Transverse colon (tissue), 4 donors: ENCODE results near the gene DNLZ. TPM values are rescaled to one million over a fixed set of nuclear protein-coding genes. Genes with fewer than 3 reads are reported as not detected.

Experiments
- DNase-seq: peaks from one replicate; pipeline ENCODE4 v3.0.0-alpha.2; 2019
- H3K27ac ChIP-seq, 4 donors: fragments of 200-600 bp; sonication (generic); 2 replicates each; pipeline ENCODE4 v1.5.1; 2016 to 2018; ENCODE audit warnings: inconsistent platforms in 4 of 4
- H3K27me3 ChIP-seq: fragments of 200-600 bp; sonication (generic); 2 replicates; pipeline ENCODE4 v1.5.1; 2017; ENCODE audit warnings: inconsistent platforms
- H3K36me3 ChIP-seq, 4 donors: fragments of 200-600 bp; sonication (generic); 2 replicates each; pipeline ENCODE4 v1.5.1; 2017 to 2019; ENCODE audit warnings: inconsistent platforms in 4 of 4
- H3K4me1 ChIP-seq, 4 donors: fragments of 200-600 bp; sonication (generic); 2 replicates each; pipeline ENCODE4 v1.5.1; 2017 to 2020; ENCODE audit warnings: inconsistent platforms in 4 of 4
- H3K4me3 ChIP-seq, 4 donors: fragments of 200-600 bp; sonication (generic); 1 replicate in 1 of 4; 2 replicates in 3 of 4; pipeline versions ENCODE4 v1.5.1 to v1.6.1; 2017 to 2019; ENCODE audit warnings: inconsistent platforms in 4 of 4
- H3K9me3 ChIP-seq, 2 donors: fragments of 200-600 bp; sonication (generic); 2 replicates each; pipeline ENCODE4 v1.5.1; 2017 to 2019; ENCODE audit warnings: inconsistent platforms in 2 of 2
- EP300 ChIP-seq: sonication (generic); formaldehyde crosslinking; IDR thresholded peaks from one replicate; pipeline ENCODE4 v1.6.1; 2017; ENCODE audit warnings: antibody characterized with exemption, low read depth
- POLR2A ChIP-seq: fragments of 450-650 bp; IDR thresholded peaks from one replicate; pipeline ENCODE4 v1.6.1; 2016; ENCODE audit warnings: antibody characterized with exemption, mild to moderate bottlenecking, moderate library complexity
- POLR2AphosphoS5 ChIP-seq, 3 donors: sonication (generic); formaldehyde crosslinking; IDR thresholded peaks; one replicate each; pipeline ENCODE4 v1.6.1; 2016; ENCODE audit warnings: antibody characterized with exemption in 3 of 3
- WGBS, 2 donors: methylation state at CpG; one replicate each; pipeline ENCODE4 v1.1.5; 2018; ENCODE audit warnings: low coverage in 1 of 2; 5-methylcytosine and 5-hydroxymethylcytosine counted together
- in situ Hi-C, 4 donors: fragments of 200-750 bp; cut with MboI; loops; one replicate each; pipeline versions ENCODE4 v1.15.0 to v1.15.1; 2017; ENCODE audit warnings: low sequenced_read_pairs in 3 of 4, low pct_ligation_motif_present in 1 of 4, low pct_unique_long_range_greater_than_20kb in 1 of 4
- intact Hi-C: fragments of 100-400 bp; cut with DNase I; formaldehyde crosslinking; loops from one replicate; pipeline ENCODE4 v1.15.1; 2023; ENCODE audit warnings: low total_unique reads
- total RNA-seq, 4 donors: library from RNA; depleted of rRNA; stranded (reverse); fragments of >200 nt; gene quantifications; one replicate each; pipeline ENCODE4 v1.1.0, GENCODE V29; 2016
- TF ChIP-seq, protein P1 (sequence below), 5 experiments: fragments of 200-600 bp in 3 of 5; fragments of 450-650 bp in 2 of 5; sonication (generic) in 3 of 5; IDR thresholded peaks; 1 replicate in 2 of 5; 2 replicates in 3 of 5; pipeline ENCODE4 v1.5.1; 2016 to 2017; ENCODE audit warnings: antibody characterized with exemption in 5 of 5, inconsistent platforms in 3 of 5, mild to moderate bottlenecking in 2 of 5, moderate library complexity in 1 of 5

The DNLZ gene
- total RNA-seq, 4 donors from 2014 or later: 6.7 to 17.3 (median 10.4) TPM

GRCh38 chr9:136395345-136396218 lies 32.0 kb upstream of the DNLZ start:
- in situ Hi-C loops: no loop called here

DNA sequence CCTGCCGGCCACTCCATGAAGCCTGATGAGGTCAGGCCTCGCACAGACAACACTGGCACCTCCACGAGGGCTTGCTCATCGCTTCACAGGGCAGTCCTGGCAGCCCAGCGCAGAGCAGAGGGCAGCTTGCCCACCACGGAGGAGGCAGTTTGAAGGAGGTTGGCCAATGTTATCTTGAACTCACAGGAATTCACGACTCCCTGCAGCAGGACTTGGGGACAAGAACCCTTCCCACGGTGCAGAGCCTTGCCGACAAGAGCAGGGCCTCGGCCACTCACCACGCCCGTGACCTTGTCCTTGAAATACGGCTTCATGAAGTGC lies 31.4 kb upstream of the DNLZ start:
- no peak for TF ChIP-seq POLR2AphosphoS5 (IDR thresholded peaks at IDR 0.05)
- TF ChIP-seq EP300: no peak
- TF ChIP-seq, protein P1, sequence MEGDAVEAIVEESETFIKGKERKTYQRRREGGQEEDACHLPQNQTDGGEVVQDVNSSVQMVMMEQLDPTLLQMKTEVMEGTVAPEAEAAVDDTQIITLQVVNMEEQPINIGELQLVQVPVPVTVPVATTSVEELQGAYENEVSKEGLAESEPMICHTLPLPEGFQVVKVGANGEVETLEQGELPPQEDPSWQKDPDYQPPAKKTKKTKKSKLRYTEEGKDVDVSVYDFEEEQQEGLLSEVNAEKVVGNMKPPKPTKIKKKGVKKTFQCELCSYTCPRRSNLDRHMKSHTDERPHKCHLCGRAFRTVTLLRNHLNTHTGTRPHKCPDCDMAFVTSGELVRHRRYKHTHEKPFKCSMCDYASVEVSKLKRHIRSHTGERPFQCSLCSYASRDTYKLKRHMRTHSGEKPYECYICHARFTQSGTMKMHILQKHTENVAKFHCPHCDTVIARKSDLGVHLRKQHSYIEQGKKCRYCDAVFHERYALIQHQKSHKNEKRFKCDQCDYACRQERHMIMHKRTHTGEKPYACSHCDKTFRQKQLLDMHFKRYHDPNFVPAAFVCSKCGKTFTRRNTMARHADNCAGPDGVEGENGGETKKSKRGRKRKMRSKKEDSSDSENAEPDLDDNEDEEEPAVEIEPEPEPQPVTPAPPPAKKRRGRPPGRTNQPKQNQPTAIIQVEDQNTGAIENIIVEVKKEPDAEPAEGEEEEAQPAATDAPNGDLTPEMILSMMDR (IDR thresholded peaks at IDR 0.05): no peak
- TF ChIP-seq POLR2A: no peak
- H3K36me3 ChIP-seq: peaks cover 0 to 21% (median 10%) of the 10 kb centered on the region in 4 donors
- no peaks in the 10 kb centered on the region for H3K9me3 ChIP-seq
- in situ Hi-C loops (no loop called here), intact Hi-C loops (no loop called here)
- WGBS, 2 donors: 92% methylated on average over 13 of the region's 13 CpGs; no CpG with 5 or more reads in 1 of the 2 donors
- no peak overlapping the region for H3K27ac ChIP-seq
- H3K4me1 ChIP-seq: peaks cover 6 to 31% (median 25%) of the 10 kb centered on the region in 4 donors
- H3K27me3 ChIP-seq: no peaks in the 10 kb centered on the region
- no peak overlapping the region for H3K4me3 ChIP-seq
- DNase-seq: no peak

More at GRCh38 chr9:136395345-136396218, 32.0 kb upstream of the DNLZ start:
- H3K27me3 ChIP-seq: no peaks in the 10 kb centered on the region
- no peak for DNase-seq
- no peak for TF ChIP-seq EP300
- TF ChIP-seq, protein P1 (IDR thresholded peaks at IDR 0.05): no peak
- no peak for TF ChIP-seq POLR2A
- TF ChIP-seq POLR2AphosphoS5 (IDR thresholded peaks at IDR 0.05): no peak
- no peak overlapping the region for H3K4me3 ChIP-seq
- H3K4me1 ChIP-seq: peaks cover 9 to 37% (median 29%) of the 10 kb centered on the region in 4 donors
- no peaks in the 10 kb centered on the region for H3K9me3 ChIP-seq
- intact Hi-C loops: no loop called here
- peaks cover 0 to 21% (median 10%) of the 10 kb centered on the region in 4 donors for H3K36me3 ChIP-seq
- WGBS, 2 donors: 60 to 82% methylated on average over 1 to 24 of the region's 26 CpGs
- peak overlapping the region in 2 of 4 donors; percentile 6 to 38 for H3K27ac ChIP-seq

DNA sequence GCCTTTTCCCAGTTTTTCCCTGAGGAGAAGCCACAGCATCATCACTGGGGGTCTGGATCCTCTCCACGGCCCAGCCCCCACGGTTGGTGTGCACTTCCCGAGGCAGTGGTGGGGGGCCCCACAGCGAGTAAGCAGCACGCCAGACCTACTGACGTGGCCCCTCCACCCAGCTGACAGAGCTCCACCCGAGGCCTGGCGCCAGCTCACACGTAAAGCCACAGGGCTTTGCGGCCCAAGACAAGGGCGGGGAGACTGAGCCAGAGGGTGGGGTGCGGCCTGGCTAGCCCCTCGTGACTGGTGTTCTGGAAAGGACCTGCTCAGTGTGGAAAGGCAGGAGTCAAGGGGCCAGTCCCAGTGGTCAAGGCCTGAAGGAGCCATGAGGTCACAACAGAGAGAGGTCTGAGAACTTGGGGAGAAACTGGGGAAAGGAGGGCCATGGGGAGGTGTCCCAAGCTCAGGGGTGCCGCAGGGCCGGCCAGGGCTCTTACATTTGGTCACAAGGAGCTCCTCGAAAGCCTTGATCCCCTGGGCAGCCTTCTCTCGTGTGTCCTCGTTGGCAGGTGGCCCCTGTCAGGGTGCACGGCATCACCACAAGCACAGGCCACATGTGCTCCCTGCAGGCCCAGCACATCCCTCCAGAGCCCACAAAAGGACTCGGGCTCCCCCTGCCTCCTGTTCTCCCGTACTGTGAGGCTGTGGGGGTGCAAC lies 30.9 kb upstream of the DNLZ start:
- Histone ChIP-seq H3K4me1 (peaks cover 6 to 27% (median 25%) of the 10 kb centered on the region in 4 donors), H3K4me3 (no peak overlapping the region), H3K27ac (no peak overlapping the region), H3K36me3 (peaks cover 0 to 26% (median 10%) of the 10 kb centered on the region in 4 donors), H3K9me3 (no peaks in the 10 kb centered on the region), H3K27me3 (no peaks in the 10 kb centered on the region)
- 94% methylated on average over 17 of the region's 21 CpGs; no CpG with 5 or more reads in 1 of the 2 donors for WGBS, 2 donors
- in situ Hi-C loops (no loop called here), intact Hi-C loops (no loop called here)
- DNase-seq: no peak
- TF ChIP-seq EP300 (no peak), POLR2AphosphoS5 (IDR thresholded peaks at IDR 0.05) (no peak), POLR2A (no peak)
- TF ChIP-seq, protein P1 (IDR thresholded peaks at IDR 0.05): no peak

- no peaks in the 10 kb centered on the region for H3K27me3 ChIP-seq
- TF ChIP-seq, protein P1 (IDR thresholded peaks at IDR 0.05): no peak
- TF ChIP-seq POLR2AphosphoS5 (IDR thresholded peaks at IDR 0.05) (no peak), EP300 (no peak), POLR2A (no peak)
- H3K4me3 ChIP-seq: no peak overlapping the region
- no peak for DNase-seq
- H3K4me1 ChIP-seq: peaks cover 0 to 18% (median 15%) of the 10 kb centered on the region in 4 donors
- H3K9me3 ChIP-seq: no peaks in the 10 kb centered on the region
- no peak overlapping the region for H3K27ac ChIP-seq
- in situ Hi-C loops (no loop called here), intact Hi-C loops (no loop called here)
- H3K36me3 ChIP-seq: peaks cover 0 to 34% (median 10%) of the 10 kb centered on the region in 4 donors
- 82% methylated on average over 17 of the region's 17 CpGs; no CpG with 5 or more reads in 1 of the 2 donors for WGBS, 2 donors
Measured at GRCh38 chr9:136393531-136393930, 30.0 kb upstream of the DNLZ start.
